ENCODE data around the gene ZNF646.

Gene ZNF646

GRCh38 chr16:31073970-31074813 lies at the start of gene ZNF646, which contains the start of gene ZNF668:
TSS of gene ZNF646 (plus strand) at chr16:31074422. CDS start at chr16:31076325, 1,903 bp downstream.
TSS of gene ZNF668 (minus strand) at chr16:31074240. CDS start at chr16:31064459, 9,781 bp downstream.
- DNase-seq, result peak; percentile 93 to 95

GRCh38 chr16:31025339-31025738 lies 48.9 kb upstream of the ZNF646 start:
- DNase-seq, result no peak

- no peak for DNase-seq
Measured at GRCh38 chr16:31029272-31029671, 45.0 kb upstream of the ZNF646 start.

DNA sequence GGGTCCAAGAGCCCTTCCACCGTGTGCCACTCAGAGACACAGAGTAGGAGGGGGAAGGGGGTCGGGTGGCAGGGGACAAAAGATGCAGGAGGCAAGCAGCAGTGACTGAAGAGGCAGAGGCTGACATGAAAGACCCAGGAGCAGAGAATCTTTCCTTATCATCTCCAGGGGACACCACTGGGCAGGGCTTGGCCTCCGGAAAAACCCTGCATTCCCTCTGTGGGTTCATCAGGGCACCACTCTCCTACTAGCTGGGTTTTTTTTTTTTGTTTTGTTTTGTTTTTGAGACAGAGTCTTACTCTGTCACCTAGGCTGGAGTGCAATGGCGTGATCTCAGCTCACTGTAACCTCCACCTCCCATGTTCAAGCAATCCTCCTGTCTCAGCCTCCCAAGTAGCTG lies 42.9 kb upstream of the ZNF646 start:
- DNase-seq, result no peak

DNA sequence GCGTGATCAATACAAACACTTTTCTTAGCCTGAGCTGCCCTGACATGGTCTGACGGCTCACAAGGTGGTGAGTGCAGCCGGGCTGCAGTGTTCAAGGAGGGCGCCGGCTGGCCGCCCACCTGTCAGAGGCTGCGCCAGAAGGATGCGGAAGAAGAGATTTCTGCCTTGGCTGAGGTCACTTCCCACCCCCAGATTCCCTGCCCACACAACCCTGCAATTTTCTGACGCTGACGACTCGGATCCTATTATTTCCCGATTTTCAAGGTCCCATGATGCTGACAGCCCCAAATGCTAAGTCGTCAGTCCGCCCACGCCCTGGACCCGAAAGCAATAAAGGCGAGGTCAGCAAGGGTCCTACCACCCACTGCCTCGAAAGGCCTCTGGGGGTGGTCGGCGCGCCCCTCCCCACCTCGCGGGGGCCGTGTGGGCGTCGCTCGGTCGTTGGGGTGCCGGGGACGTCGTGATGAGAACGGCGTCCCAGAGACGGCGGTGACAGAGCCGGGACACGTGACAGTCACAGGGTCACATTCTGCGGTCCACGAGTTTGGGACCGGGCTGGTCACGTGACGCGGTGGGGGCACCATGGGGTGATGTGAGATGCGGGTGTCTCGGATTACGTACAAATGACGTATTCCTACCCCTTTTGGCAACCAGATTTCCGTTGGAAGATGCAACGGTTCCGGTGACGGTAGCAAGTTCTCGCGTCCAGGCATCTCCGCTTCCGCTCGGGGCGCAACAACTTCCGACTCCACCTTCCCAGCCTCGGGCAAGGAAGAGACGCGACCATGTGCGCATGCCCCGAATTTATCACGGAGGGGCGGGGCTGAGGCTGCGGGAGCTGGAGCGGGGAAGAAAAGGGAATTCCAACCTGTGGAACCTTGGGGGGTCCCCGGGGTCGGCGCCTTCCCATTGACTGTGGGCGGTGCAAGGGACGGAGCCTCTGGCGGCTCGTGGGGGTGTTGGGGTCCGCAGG lies 41.2 kb upstream of the ZNF646 start, which contains the start of gene STX4:
Gene STX4, plus strand, starts transcription at position 823 of the 973 bp plus-strand sequence. CDS start 248 bp downstream, outside the sequence.
- peak; percentile 86 to 87 for DNase-seq

DNA sequence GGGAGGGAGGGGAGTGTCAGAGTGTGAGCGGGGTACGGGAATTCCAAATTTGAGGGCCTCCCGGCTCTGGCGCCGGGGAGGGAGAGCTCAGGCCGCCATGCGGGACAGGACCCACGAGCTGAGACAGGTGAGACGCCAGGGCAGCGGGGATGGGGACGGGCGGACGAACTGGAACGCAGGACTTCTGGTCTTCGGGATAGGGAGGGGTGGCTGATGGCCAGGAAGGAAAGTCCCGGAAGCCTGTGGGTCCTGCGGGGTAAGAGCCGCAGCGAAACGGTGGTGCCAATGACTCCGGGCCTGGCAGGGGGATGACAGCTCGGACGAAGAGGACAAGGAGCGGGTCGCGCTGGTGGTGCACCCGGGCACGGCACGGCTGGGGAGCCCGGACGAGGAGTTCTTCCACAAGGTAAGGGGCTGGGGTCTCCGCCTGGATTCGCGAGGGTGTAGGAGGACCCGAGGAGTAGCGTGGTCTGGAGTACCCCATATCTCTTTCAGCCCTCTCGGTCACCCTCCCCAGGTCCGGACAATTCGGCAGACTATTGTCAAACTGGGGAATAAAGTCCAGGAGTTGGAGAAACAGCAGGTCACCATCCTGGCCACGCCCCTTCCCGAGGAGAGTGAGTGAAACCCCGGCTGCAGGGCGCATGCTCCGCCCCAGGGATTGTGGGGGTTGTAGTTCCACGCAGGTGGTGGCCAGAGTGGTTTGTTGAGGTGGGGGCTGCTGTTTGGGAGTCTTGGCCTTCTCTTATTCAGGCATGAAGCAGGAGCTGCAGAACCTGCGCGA lies 40.3 kb upstream of the ZNF646 start:
- peak; percentile 41 to 56 for DNase-seq

GRCh38 chr16:31036691-31037090 lies 37.5 kb upstream of the ZNF646 start:
- DNase-seq, result peak; percentile 19 to 28

- DNase-seq, result no peak
Measured at GRCh38 chr16:31038993-31039392, 35.2 kb upstream of the ZNF646 start.

- no peak for DNase-seq
Measured at GRCh38 chr16:31042866-31043265, 31.4 kb upstream of the ZNF646 start.

- no peak for DNase-seq
Measured at GRCh38 chr16:31043352-31043751, 30.9 kb upstream of the ZNF646 start.

DNA sequence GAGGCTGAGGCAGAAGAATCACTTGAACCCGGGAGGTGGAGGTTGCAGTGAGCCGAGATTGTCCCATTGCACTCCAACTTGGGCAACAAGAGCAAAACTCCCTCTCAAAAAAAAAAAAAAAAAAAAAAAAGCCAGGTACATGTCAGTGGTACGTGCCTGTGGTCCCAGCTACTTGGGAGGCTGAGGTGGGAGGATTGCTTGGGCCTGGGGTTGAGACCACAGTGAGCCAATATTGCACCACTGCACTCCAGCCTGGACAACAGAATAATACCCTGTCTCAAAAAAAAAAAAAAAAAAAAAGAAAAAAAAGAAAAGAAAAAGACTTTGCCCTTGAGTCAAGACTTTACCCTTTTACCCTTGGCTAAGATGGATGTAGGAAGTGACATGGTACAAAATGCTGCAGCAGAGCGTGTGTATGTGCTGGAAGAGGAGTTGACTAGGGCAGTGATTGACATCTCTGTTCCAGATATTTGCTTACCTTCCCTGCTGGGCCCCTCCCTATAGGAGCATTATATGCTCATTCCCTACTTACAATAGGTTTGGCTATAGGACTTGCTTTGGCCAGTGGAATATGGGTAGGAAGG lies 30.2 kb upstream of the ZNF646 start:
- no peak for DNase-seq

GRCh38 chr16:31050280-31051030 lies 23.8 kb upstream of the ZNF646 start:
- no peak for DNase-seq

DNA sequence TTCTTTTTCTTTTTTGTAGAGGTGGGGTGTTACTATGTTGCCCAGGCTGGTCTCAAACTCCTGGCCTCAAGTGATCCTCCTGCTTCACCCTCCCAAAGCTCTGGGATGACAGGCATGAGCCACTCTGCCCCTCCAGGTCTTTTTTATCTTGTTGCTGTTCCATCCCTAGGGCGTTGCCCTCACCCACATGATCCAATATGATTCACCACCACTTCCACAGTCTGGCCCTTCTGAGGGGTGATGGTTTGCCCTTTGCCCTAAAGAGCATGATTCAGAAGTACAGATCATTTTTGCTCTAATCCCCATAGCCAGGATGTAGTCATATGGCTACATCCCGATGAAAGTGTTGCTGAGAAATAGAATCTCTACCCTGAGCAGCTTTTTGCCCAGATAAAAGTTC lies 22.1 kb upstream of the ZNF646 start:
- no peak for DNase-seq

DNA sequence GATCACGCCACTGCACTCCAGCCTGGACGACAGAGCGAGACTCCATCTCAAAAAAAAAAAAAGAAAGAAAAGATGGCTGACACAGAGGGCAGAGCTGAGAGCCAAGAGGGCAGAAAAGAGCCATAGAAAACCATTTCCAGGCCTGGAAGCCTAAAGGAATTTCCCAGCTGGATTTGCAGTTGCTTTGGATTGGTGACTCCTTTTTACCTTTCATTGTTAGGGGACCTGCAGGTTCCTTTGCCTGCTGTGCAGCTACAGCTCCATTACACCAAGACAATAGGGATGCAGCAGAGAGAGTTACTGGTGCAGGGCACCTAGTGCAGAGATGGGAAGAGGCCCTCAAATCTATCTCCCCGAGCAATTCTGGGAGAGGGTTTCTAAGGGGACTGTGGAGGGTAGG lies 18.6 kb upstream of the ZNF646 start:
- no peak for DNase-seq

- DNase-seq, result no peak
Measured at GRCh38 chr16:31061126-31061812, 13.0 kb upstream of the ZNF646 start.

- no peak for DNase-seq
Measured at GRCh38 chr16:31061813-31062440, 12.3 kb upstream of the ZNF646 start.

- DNase-seq, result no peak
Measured at GRCh38 chr16:31063495-31063842, 10.8 kb upstream of the ZNF646 start.

DNA sequence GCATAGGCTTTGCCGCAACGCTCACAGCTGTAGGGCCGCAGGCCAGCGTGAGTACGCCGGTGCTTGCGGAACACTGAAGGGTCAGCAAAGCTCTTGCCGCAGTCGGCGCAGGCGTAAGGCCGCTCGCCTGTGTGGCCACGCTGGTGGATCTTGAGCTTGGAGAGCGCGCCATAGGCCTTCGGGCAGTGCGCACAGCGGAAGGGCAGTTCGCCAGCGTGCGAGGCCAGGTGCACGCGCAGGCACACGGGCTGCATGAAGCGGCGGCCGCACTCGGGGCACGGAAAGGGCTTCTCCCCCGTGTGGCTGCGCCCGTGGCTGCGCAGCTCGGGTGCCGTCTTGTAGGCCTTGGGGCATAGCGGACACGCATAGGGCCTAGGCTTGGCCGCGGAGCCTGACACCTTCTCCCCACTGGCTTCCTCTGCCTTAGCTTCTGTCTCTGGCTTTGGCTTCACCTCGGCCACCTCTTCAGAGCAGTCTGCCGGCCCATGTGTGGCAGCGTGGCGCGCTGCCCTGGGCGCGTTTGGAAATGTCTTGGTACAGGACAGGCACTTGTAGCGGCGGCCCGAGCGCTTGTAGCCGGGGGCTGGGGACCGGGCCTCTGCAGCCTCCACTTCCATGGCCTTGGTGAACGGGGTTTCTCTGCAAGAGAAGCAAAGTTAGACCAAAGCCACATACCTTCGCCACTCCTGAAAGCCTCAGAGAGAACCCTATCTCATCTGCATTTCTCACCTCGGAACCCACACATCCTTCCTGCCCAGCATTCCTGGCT lies 10.2 kb upstream of the ZNF646 start:
- DNase-seq, result peak in 1 of 2 experiments; percentile 3

DNA sequence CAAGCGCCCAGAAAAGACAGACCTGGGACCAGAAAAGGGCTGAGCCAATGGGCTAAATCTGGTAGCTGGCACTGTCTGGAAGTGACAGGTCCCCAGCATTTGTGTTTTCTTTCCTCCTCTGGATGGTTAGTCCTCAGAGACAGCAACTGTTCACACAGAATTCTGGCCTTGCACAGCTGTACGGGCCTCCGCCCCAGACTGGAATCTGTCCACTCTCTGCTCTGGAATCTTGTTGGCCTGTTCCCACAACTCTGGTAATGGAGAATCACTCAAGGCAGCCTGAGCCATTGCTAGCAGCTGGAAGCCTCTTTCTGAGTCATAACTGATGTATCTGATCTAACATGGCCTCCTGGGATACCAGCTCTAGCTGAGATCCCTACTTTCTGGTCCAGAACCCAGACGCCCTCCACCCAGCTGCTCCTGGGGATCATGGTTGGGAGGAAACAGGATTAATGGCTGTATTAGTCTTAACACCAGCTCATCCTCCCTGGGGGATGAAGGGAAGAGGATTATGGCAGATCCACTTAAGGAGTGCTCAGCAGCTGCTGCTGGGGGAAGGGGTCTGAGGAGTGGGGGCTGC lies 9.2 kb upstream of the ZNF646 start:
- no peak for DNase-seq
